HG03575 (cell line): ENCODE data around the gene JAGN1.
"Not testable (repeated sequence)": the region's sequence is repeated elsewhere in the genome, so short reads cannot be mapped to it uniquely, and the experiment has no call there.

Source experiments
- ATAC-seq: cut with Tn5 transposase; IDR thresholded peaks from one replicate; pipeline ENCODE4 v1.9.1; 2021; ENCODE audit not compliant: unreplicated experiment, insufficient number of reproducible peaks, low FRiP score; ENCODE audit errors: extremely low read depth

Gene JAGN1

GRCh38 chr3:9864200-9864927, 26.0 kb upstream of the JAGN1 start:
- no peak for ATAC-seq

DNA sequence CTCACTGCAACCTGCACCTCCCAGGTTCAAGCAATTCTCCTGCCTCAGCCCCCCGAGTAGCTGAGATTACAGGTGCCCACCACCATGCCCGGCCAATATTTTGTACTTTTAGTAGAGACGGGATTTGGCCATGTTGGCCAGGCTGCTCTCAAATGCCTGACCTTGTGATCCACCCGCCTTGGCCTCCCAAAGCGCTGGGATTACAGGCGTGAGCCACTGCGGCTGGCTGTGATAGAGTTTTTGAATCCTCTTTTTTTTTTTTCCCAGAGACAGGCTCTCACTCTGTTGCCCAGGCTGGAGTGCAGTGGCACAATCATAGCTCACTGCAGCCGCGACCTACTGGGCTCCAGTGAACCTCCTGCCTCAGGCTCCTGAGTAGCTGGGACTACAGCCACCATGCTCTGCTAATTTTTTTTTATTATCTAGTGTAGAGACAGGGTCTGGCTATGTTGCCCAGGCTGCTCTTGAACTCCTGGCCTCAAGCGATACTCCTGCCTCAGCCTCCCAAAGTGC, 25.2 kb upstream of the JAGN1 start:
- not testable (repeated sequence) for ATAC-seq

DNA sequence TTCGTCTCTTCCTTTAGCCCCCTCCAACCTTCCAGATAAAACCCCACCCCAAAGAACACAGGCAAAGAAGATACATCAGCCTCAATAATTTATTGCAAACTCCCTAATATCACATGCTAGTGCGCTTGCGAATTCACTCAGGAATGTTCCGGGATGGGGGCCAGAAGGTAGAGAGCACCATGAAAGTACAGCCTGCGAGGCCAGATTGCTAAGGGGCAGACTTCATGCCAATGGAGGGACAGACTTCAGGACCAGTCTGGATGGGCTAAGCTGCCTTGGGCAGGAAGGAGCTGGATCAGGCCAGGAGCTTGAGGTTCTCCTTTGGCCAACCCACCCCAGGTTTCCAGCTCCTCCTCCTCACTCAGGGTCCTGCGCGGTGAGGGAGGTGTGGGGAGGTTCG, 23.8 kb upstream of the JAGN1 start:
- ATAC-seq = no peak

DNA sequence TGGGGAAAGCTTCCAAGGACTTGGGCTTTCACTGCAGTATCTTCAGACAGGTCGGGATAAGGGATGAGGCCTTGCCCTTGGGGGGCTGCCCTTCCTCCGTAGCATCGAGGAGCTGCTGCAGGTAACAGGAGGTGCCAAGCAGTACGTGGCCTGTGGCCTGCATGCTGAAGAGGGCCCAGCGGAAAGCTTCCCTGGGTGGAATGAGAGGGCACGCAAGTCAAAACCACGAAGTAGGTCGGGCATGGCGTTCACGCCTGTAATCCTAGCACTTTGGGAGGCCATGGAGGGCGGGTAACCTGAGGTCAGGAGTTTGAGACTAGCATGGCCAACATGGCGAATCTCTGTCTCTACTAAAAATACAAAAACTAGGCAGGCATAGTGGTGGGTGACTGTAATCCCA, 23.3 kb upstream of the JAGN1 start:
- ATAC-seq = no peak

- no peak for ATAC-seq
Observed at GRCh38 chr3:9869955-9870354, 20.5 kb upstream of the JAGN1 start.

GRCh38 chr3:9870978-9871377, 19.4 kb upstream of the JAGN1 start:
- no peak for ATAC-seq

DNA sequence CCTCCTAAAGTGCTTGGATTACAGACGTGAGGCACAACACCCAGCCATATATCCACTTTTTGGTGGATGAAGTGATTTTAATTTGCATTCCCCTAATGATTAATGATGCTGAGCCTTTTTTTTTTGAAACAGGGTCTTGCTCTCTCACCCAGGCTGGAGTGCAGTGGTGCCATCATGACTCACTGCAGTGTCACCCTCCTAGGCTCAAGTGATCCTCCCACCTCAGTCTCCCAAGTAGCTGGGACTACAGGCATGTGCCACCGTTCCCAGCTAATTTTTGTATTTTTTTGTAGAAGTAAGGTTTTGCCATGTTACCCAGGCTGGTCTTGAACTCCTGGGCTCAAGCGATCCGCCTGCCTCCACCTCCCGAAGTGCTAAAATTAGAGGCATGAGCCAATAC, 18.3 kb upstream of the JAGN1 start:
- ATAC-seq = not testable (repeated sequence)

- no peak for ATAC-seq
Observed at GRCh38 chr3:9875448-9875847, 15.0 kb upstream of the JAGN1 start.

DNA sequence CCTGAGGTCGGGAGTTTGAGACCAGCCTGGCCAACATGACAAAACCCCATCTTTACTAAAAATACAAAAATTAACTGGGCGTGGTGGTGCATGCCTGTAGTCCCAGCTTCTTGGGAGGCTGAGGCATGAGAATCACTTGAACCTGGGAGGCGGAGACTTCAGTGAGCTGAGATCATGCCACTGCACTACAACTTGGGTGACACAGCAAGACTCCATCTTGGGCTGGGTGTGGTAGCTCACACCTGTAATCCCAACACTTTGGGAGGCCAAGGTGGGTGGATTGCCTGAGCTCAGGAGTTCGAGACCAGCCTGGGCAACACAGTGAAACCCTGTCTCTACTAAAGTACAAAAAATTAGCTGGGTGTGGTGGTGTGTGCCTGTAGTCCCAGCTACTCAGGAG, 14.2 kb upstream of the JAGN1 start:
- not testable (repeated sequence) for ATAC-seq

GRCh38 chr3:9876991-9877390, 13.4 kb upstream of the JAGN1 start:
- ATAC-seq = no peak

GRCh38 chr3:9878700-9879099, 11.7 kb upstream of the JAGN1 start:
- no peak for ATAC-seq

DNA sequence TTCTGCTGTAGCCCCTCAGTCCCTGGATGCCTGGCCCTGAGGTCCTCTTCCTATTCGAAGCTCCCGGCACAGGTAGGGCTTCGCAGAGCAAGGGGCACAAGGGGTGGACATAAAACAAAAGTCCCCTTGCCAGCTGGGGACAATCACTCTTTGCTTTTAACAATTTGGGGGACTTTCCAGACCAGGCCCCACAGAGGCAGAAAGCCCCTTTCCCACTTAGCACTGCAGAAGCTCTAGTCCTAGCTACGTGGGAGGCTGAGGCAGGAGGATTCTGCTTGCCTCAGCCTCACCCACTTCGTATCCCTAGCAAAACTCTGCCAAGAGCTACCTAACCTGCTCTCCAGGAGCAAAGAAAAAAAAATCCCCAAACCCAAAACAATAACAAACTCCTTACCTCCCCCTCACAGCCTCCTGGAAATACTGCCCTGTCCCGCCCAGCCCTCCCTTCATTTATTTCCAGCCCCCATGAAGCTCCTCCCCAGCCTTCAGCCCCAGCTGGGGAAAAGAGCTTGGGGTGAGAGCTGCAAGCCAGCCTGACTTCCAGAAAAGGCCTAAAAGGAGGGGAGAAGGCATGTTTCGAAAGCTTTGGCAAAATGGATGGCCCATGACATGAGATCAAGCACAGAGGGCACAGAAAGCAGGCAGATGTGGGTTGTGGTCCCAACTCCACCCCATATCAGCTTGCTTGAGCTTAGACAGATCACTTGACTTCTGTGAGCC, 10.4 kb upstream of the JAGN1 start, which contains the start of gene CIDEC:
Gene CIDEC (minus strand): TSS at position 424 of the 720 bp plus-strand sequence. CDS start 1,767 bp downstream, outside the sequence.
- no peak for ATAC-seq

- no peak for ATAC-seq
Observed at GRCh38 chr3:9881441-9881840, 9.0 kb upstream of the JAGN1 start.

- no peak for ATAC-seq
Observed at GRCh38 chr3:9883706-9884554, 6.5 kb upstream of the JAGN1 start.

GRCh38 chr3:9884555-9885165, 5.8 kb upstream of the JAGN1 start:
- ATAC-seq = no peak

GRCh38 chr3:9886328-9886727, 4.1 kb upstream of the JAGN1 start:
- no peak for ATAC-seq

- no peak for ATAC-seq
Observed at GRCh38 chr3:9887480-9887879, 2.9 kb upstream of the JAGN1 start.

DNA sequence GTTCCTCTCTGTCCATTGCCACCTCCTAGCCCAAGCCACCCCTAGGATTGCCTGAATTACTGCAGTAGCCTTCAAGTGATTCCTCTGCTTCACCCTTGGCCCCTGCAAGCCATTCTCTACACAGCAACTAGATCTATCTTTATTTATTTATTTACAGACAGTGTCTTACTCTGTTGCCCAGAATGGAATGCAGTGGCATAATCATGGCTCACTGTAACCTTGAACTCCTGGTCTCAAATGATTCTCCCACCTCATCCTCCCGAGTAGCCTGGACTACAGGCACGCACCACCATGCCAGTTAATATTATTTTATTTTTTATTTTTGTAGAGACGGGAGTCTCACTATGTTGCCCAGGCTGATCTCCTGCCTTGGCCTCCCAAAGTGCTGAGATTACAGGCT, 1.9 kb upstream of the JAGN1 start:
- ATAC-seq = no peak

DNA sequence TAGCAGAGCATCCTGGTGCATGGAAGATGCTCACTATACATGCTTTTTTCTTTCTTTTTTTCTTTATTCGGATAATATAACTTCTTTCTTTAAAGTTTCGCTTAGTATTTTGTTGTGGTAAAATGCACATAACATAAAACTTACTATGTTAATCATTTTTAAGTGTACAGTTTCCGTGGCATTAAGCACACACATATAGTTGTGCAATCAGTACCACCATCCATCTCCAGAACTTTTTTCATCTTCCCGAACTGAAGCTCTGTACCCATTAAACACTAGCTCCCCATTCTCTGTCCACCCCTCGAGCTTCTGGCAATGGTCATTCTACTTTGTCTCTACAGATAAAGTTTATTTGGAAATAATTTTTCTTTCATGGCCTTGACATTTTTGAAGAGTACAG, 1.0 kb upstream of the JAGN1 start:
- ATAC-seq = no peak
